Sciatic nerve (tissue), 1 donor: ENCODE measurements around the gene GLT1D1. TPM values are rescaled to one million over a fixed set of nuclear protein-coding genes. Genes with fewer than 3 reads are reported as not detected.

Experiments used
- total RNA-seq: library from RNA; stranded (reverse); fragmentation: NEBNext Ultra II Directional; extraction: Animal tissue kit (Norgen Biotek cat#: 25700); gene quantifications from one replicate; pipeline ENCODE4 v1.2.1, GENCODE V29; 2021
- donor health status: DM: no; HTN: no; CAD: no.

Gene GLT1D1
- total RNA-seq, 1 donor from 2014 or later = 2.0 TPM

Other genes starting within 250 kb of the GLT1D1 start
- 31.9 TPM for gene SLC15A4, start 29.5 kb upstream of the GLT1D1 start, total RNA-seq